HL-60 (cell line): ENCODE data around the gene GIPC3.

ENCODE experiments used
- CTCF ChIP-seq: IDR thresholded peaks from one replicate; pipeline ENCODE4 v1.5.1; 2011; ENCODE audit warnings: low read length, control low read depth, inconsistent platforms; ENCODE audit not compliant: insufficient read depth
- POLR2AphosphoS5 ChIP-seq: IDR thresholded peaks from 2 replicates; pipeline ENCODE4 v1.6.1; 2012; ENCODE audit warnings: low read depth
- TF ChIP-seq, protein P1 (sequence below): IDR thresholded peaks from 2 replicates; pipeline ENCODE4 v1.6.1; 2012; ENCODE audit warnings: low read depth; ENCODE audit not compliant: insufficient replicate concordance

DNA sequence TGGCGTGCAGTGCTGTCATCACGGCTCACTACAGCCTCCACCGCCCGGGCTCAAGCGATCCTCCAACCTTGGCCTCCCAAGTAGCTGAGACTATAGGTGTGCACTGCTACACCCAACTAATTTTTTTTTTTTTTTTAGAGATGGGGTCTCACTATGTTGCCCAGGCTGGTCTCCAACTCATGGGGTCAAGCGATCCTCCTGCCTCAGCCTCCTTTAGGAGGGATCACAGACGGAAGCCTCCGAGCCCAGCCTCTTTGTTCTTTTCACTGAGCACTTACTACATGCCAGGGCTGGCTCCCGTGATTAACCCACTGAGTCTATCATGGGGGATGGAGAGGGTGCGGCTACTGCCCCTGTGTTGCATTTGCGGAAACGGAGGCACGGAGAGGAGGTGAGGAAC lies 54.2 kb downstream of the GIPC3 start:
- TF ChIP-seq POLR2AphosphoS5 (no peak), CTCF (no peak)
- TF ChIP-seq, protein P1, sequence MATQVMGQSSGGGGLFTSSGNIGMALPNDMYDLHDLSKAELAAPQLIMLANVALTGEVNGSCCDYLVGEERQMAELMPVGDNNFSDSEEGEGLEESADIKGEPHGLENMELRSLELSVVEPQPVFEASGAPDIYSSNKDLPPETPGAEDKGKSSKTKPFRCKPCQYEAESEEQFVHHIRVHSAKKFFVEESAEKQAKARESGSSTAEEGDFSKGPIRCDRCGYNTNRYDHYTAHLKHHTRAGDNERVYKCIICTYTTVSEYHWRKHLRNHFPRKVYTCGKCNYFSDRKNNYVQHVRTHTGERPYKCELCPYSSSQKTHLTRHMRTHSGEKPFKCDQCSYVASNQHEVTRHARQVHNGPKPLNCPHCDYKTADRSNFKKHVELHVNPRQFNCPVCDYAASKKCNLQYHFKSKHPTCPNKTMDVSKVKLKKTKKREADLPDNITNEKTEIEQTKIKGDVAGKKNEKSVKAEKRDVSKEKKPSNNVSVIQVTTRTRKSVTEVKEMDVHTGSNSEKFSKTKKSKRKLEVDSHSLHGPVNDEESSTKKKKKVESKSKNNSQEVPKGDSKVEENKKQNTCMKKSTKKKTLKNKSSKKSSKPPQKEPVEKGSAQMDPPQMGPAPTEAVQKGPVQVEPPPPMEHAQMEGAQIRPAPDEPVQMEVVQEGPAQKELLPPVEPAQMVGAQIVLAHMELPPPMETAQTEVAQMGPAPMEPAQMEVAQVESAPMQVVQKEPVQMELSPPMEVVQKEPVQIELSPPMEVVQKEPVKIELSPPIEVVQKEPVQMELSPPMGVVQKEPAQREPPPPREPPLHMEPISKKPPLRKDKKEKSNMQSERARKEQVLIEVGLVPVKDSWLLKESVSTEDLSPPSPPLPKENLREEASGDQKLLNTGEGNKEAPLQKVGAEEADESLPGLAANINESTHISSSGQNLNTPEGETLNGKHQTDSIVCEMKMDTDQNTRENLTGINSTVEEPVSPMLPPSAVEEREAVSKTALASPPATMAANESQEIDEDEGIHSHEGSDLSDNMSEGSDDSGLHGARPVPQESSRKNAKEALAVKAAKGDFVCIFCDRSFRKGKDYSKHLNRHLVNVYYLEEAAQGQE, result no peak
